ENCODE data around the gene DHH. TPM values are rescaled to one million over a fixed set of nuclear protein-coding genes. Genes with fewer than 3 reads are reported as not detected.

The DHH gene
- total and polyA plus RNA-seq, 2 donors (not counting 3 experiments of a cell fraction or from before 2014, with no cell fraction given), result 2.9 to 3.3 TPM

DNA sequence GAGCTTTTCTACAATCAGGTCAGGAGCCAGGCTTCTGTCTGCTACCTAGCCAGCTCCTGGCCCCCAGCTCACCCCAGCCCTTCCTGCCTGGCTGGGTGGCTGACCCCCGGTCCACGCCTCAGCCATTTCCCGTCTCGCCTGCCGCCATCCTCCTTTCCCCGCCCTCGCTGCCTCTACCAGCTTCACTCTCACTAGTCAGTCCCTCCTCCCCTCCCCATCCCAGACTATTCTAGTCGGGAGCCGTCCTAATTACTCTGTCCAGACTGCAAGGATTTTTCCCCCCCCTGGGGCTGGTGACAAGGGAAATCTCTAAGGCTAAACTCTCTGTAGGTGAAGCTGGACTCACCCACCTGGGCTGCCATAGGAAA, 825 bp downstream of the DHH start:
- Histone ChIP-seq H3K4me2 (ENCODE audit: insufficient read depth, low read length) (peak overlapping the region; percentile 85), H3K9ac (replicated peaks; ENCODE audit: extremely low read depth, insufficient read depth, low read length) (peak overlapping the region; percentile 17), H3K27me3 (ENCODE audit: control insufficient read depth in 2 of 2, insufficient read depth in 2 of 2, low read length in 2 of 2) (no peaks in the 10 kb centered on the region), H3K9me1 (replicated peaks; ENCODE audit: control insufficient read depth, extremely low read depth, insufficient read depth, low read length) (no peaks in the 10 kb centered on the region), H2AFZ (ENCODE audit: low read depth, low read length) (peak overlapping the region; percentile 55), H3K4me1 (ENCODE audit: control insufficient read depth, extremely low read depth, insufficient read depth, low read length) (peaks cover 48% of the 10 kb centered on the region), H4K20me1 (replicated peaks; ENCODE audit: control insufficient read depth, extremely low read depth, insufficient read depth, low read length) (no peaks in the 10 kb centered on the region), H3K79me2 (ENCODE audit: control insufficient read depth, insufficient read depth, low read length) (no peaks in the 10 kb centered on the region), H3K36me3 (ENCODE audit: control insufficient read depth in 2 of 2, extremely low read depth in 1 of 2, insufficient read depth in 2 of 2, low read length in 2 of 2) (peaks cover 2 to 13% of the 10 kb centered on the region in 2 experiments), H3K4me3 (replicated peaks in 1 of 3; ENCODE audit: insufficient read depth in 1 of 3, low read depth in 1 of 3, low read length in 3 of 3) (peak overlapping the region; percentile 15 to 40 (median 29)), H3K27ac (ENCODE audit: insufficient read depth, low read depth, low read length) (no peak overlapping the region), H3K9me3 (replicated peaks; ENCODE audit: control insufficient read depth, insufficient read depth, low read length) (no peaks in the 10 kb centered on the region)
- FAIRE-seq, result peak; percentile 83
- dilution Hi-C loops (cut with MboI; ENCODE audit: extremely low pct_ligation_motif_present, low sequenced_read_pairs), result no loop called here
- BruUV-seq (replicated peaks), result no TSS peak
- ChIA-PET POLR2A (interaction anchor here (1.1 to 4.2 kb wide), 3 partner anchors 12 to 37 kb away, joined by 3 to 25 read pairs (median 10); partner anchors contain the start of genes LMBR1L and TUBA1B), CTCF (interaction anchor here (0.6 to 11.7 kb wide), 10 partner anchors 9 to 141 kb away, joined by 3 to 179 read pairs (median 14); partner anchors contain the start of genes LMBR1L and TUBA1B)
- peak; percentile 49 for DNase-seq (ENCODE audit: low read depth, low spot score)
- intact Hi-C loops (cut with micrococcal nuclease), result loop anchor here (1.0 kb wide), 3 partner anchors 17 to 29 kb away; partner anchors contain the start of gene LMBR1L
- TF ChIP-seq FOS (IDR thresholded peaks at IDR 0.05; ENCODE audit: borderline replicate concordance, insufficient read depth, low read length) (no peak), EZH2 (IDR thresholded peaks at IDR 0.05; ENCODE audit: borderline replicate concordance, low read depth, low read length, severe bottlenecking) (no peak), MYC (IDR thresholded peaks at IDR 0.05; ENCODE audit: low read depth, low read length) (no peak), POLR2AphosphoS5 (IDR thresholded peaks at IDR 0.05; ENCODE audit: insufficient read depth, low read depth, low read length) (no peak)
- TF ChIP-seq, protein P1, sequence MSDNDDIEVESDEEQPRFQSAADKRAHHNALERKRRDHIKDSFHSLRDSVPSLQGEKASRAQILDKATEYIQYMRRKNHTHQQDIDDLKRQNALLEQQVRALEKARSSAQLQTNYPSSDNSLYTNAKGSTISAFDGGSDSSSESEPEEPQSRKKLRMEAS (IDR thresholded peaks at IDR 0.05; ENCODE audit: insufficient read depth, insufficient read length), result no peak
- TF ChIP-seq, protein P2, sequence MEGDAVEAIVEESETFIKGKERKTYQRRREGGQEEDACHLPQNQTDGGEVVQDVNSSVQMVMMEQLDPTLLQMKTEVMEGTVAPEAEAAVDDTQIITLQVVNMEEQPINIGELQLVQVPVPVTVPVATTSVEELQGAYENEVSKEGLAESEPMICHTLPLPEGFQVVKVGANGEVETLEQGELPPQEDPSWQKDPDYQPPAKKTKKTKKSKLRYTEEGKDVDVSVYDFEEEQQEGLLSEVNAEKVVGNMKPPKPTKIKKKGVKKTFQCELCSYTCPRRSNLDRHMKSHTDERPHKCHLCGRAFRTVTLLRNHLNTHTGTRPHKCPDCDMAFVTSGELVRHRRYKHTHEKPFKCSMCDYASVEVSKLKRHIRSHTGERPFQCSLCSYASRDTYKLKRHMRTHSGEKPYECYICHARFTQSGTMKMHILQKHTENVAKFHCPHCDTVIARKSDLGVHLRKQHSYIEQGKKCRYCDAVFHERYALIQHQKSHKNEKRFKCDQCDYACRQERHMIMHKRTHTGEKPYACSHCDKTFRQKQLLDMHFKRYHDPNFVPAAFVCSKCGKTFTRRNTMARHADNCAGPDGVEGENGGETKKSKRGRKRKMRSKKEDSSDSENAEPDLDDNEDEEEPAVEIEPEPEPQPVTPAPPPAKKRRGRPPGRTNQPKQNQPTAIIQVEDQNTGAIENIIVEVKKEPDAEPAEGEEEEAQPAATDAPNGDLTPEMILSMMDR (IDR thresholded peaks at IDR 0.05; ENCODE audit: extremely low read depth in 1 of 2, insufficient read depth in 1 of 2, low read depth in 1 of 2, low read length in 2 of 2), result no peak

All from endothelial cell of umbilical vein (primary cell).